A549 treated with dexamethasone at 1 μM for 4 hours (cell line): ENCODE measurements around the gene PSG7. TPM values are rescaled to one million over a fixed set of nuclear protein-coding genes. Genes with fewer than 3 reads are reported as not detected.

Source experiments
- total RNA-seq: library from RNA; stranded (reverse); fragments of 200-300 nt; extraction: Qiagen RNA extraction; gene quantifications from 5 replicates; pipeline ENCODE4 v1.2.3, GENCODE V29; 2022

The PSG7 gene
- 0.04 to 0.11 TPM (median 0.06 TPM) in 5 replicates for total RNA-seq

DNA sequence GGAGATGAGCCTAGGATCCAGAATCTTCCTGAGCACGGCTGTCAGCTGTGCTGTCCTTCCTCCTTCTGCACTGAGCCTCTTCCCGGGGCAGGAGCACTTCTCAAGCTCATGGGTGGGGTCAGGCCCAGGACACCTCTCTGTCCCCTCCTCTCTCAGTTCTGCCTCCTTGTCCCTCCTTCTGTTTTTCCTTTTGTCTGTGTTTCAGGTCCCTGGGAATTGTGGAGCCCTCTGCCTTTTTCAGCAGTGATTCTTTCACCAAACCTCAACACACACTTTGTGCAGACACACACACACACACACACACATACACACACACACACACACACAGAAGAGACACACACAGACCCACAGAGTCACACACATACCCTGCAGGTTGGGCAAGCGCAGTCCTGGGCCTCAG, at the start of gene PSG7:
TSS of gene PSG7 (minus strand) at position 101 of the 400 bp plus-strand sequence. CDS start 131 bp downstream, outside the sequence.

DNA sequence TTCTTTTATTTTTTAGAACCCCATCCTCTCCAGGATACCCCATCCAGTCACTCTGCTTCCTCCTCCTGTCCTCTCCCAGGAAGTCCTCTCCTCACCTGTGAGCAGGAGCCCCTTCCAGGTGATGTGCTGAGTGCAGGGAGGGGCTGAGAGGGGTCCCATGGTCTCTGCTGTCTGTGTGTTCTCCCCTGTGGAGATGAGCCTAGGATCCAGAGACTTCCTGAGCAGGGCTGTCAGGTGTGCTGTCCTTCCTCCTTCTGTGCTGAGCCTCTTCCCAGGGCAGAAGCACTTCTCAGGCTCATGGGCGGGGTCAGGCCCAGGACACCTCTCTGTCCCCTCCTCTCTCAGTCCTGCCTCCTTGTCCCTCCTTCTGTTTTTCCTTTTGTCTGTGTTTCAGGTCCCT, 19.4 kb downstream of the PSG7 start, which contains the start of gene PSG6:
TSS of gene PSG6 (minus strand) at position 261 of the 400 bp plus-strand sequence. CDS start at position 159, 102 bp downstream.

DNA sequence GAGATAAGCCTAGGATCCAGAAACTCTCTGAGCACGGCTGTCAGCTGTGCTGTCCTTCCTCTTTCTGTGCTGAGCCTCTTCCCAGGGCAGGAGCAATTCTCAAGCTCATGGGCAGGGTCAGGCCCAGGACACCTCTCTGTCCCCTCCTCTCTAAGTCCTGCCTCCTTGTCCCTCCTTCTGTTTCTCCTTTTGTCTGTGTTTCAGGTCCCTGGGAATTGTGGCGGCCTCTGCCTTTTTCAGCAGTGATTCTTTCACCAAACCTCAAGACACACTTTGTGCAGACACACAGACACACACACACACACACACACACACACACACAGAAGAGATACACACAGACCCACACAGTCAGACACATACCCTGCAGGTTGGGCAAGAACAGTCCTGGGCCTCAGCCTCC, 57.4 kb downstream of the PSG7 start, which contains the start of gene PSG1:
TSS of gene PSG1 (minus strand) at position 101 of the 400 bp plus-strand sequence. CDS start 132 bp downstream, outside the sequence.

Other genes starting within 250 kb of the PSG7 start
- gene PSG3, start 196.7 kb downstream of the PSG7 start, total RNA-seq = 0.07 to 0.15 TPM (median 0.08 TPM) in 5 replicates
- gene PSG8, start 171.5 kb downstream of the PSG7 start, total RNA-seq = 0.06 to 0.21 TPM (median 0.20 TPM) in 5 replicates
- 0.08 to 0.45 TPM (median 0.23 TPM) in 5 replicates for gene PSG1, start 57.5 kb downstream of the PSG7 start, total RNA-seq
- not detected in 5 replicates for gene PSG6, start 19.3 kb downstream of the PSG7 start, total RNA-seq
- not detected in 5 replicates for gene PSG11, start 89.3 kb upstream of the PSG7 start, total RNA-seq
- gene PSG2, start 145.5 kb upstream of the PSG7 start, total RNA-seq = not detected in 5 replicates
- gene PSG5, start 249.3 kb upstream of the PSG7 start, total RNA-seq = 0.58 to 0.77 TPM (median 0.69 TPM) in 5 replicates